Pulmonary artery endothelial cell (primary cell): ENCODE measurements around the gene MAGI2. TPM values are rescaled to one million over a fixed set of nuclear protein-coding genes. Genes with fewer than 3 reads are reported as not detected.

Experiments
- DNase-seq: peaks from one replicate; pipeline ENCODE4 v3.0.0-alpha.2; 2011; ENCODE audit warnings: low read depth, low spot score
- total RNA-seq: library from RNA; depleted of rRNA; stranded (reverse); fragments of >200 nt; gene quantifications from 2 replicates; pipeline ENCODE4 v1.2.3, GENCODE V29; 2014

The MAGI2 gene
- total RNA-seq, 1 donor from 2014 or later: 1.3 TPM

- DNase-seq: no peak
These were observed 194.6 kb downstream of the MAGI2 start for GRCh38 chr7:79258826-79259225.

DNA sequence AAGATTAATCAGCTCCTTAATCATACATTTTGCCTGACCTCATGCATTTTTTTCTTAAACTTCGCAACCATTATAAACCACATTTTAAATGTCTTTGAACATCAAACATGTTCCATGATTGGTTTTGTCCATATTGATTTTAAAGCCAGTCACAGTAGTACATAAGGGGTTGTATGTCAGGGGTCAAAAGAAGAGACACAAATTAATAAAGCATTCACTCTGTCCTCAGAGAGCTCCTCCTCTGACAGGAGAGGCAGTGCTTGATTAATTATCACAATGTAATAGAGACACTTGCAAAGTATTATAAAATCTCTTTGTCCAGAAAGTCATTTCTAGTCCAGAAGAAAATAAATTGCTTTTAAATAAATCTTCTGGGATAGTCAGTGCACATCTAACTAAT is 195.5 kb downstream of the MAGI2 start:
- no peak for DNase-seq

DNA sequence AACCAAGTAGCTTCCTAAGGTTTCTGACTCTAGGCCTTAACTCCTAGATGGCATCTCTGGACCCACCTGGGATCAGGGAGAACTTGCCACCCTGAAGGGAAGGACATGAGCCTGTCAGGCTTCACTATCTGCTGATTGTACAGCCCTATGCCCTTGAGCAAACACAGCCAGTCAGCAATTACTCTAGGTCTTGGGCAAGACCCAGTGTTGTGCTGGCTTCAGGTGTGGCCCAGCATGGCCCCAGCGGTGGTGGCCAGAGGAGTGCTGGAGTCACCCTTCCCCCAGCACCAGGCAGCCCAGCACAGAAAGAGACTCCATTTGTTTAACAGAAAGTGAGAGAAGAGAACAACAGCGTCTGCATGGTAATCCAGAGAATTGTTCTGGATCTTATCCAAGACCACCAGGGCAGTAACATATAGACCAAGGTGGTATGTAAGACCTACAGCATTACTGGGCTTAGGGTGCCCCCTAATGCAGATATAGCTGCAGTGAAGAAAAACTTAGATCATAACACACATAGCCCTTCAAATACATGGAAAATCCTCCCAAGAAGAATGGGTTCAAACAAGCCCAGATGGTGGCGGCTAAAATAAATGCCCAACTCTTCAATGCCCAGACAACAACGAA is 207.7 kb downstream of the MAGI2 start:
- DNase-seq: no peak

DNA sequence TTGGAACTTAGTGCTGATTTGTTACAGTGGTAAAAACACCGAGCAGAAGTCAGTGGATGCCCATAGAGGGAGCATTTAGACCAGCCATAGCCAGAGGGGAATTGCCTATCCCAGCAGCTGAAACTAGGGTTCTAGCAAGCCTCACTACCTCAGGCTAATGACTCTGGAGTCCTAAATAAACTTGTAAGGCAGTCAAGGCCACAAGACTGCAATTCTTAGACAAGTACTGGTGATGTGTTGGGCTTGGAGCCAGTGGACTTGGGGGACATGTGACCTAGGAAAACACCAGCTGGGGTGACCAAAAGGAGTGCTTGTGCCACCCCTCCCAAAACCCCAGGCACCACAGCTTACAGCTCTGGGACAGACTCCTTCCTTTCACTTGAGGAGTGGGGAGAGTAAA is 209.0 kb downstream of the MAGI2 start:
- no peak for DNase-seq

DNA sequence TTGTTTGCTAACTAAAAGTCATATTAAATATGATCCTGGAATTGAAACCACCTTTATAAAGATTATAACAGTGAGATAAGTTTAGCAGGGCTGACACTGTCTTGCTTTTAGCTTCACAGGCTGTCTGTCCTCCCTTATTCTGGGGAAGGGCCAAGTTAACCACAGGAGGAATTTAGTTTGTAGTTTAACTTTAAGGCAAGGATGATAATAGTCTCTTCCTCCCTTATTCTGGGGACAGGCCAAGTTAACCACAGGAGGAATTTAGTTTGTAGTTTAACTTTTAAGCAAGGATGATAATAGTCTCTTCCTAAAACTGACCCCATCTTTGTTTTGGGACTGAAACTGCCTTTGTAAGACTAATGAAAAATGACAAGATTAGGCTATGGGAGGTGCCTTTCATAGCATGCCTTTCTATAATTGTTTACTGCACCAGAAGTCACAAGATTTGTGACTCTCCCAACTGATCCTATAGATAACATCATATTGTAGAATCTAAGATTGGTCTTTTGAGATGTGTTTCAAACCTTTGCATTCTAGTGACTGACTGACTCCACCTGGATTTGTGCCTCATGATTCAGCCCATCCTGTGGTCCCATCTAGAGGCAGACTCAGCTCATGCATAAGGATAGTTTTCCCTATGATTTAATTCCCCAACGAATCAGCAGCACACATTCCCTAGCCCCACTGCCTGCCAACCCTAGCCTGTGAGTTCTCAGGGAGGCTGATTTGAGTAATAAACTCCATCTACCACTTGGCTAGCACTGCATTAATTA is 212.0 kb downstream of the MAGI2 start:
- no peak for DNase-seq

GRCh38 chr7:79240413-79240812 is 213.1 kb downstream of the MAGI2 start:
- no peak for DNase-seq

- no peak for DNase-seq
These were observed 217.0 kb downstream of the MAGI2 start for GRCh38 chr7:79236352-79237028.

GRCh38 chr7:79227044-79227443 is 226.4 kb downstream of the MAGI2 start:
- DNase-seq: no peak

DNA sequence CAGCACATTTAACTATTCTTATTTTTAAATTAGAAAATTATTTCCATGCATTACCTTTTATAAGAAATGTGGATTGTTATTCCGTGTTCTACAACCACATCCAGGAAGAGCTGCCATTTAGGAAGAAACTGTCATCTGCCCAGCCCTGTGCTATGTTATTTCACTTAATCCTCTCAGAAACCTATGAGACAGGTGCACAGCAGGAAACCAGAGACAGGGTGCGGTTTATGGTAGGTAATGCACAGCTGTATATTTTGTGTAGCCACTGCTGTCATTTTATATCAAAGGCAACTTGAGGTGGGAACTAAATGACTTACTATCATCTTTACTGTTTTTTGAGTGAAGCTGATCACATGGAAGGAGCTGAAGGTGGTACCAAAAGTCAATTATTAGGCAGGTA is 232.3 kb downstream of the MAGI2 start:
- DNase-seq: no peak

DNA sequence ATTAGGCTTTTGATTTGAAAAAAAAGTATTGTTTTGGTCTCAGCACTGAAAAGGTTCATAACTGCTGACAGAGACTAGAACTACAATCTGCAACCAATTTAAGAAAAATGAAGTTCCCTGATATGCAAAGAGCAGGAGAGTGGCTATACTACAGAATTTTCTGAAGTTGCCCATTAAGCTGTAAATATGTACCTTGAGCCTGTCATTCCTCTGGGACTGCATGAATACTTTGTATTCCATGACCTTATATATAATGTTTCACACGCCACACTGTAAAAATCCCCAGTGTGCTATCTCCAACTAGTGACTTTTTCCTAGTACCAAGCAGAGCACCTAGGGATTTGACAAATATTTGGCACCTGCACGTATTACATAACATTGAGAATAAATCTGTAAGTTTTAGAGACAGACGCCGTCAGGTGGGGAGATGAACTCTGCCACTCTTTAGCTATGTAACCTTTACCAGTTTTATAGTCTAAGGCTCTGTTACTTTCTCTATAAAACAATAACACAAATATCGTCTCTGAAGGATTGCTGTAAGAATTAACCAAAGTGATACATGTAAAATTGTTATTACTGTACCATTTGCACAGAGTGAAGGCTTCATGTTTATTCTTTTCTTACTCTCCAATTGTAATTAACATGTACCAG is 235.4 kb downstream of the MAGI2 start:
- DNase-seq: no peak

DNA sequence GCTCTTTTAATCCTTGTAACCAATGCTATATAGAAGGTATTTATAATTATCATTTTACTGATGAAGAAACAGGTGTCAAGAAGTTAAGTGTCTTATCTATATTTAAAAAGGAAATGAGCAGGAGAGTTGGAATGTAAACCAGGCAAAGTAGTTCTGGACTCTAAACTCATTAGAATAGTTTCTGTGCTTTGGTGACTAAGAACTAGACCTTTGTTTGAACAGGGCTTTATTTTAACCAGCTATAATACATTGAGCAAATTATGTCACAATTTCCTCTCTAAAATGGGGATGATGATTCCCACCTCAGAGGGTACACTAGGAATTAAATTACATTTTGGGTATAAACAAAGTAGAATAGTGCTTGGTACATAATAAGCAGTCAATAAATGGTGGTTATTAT is 236.0 kb downstream of the MAGI2 start:
- DNase-seq: no peak

DNA sequence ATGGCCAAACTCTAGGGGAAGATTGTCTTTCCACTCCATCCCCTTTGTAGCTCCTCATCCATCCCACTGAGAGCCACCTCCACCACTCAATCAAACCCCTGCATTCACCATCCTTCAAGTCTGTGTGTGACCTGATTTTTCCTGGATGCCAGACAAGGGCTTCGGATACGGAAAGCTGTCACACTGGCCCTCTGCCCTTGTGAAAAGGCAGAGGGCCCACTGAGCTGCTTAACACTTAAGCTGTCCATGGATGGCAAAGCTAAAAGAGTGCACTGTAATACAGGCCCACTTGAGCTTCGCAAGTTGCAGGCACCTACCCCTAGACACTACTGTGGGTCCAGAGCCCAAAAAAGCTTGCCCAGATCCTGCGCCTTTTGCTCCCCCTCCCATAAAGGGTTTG is 237.2 kb downstream of the MAGI2 start:
- no peak for DNase-seq

DNA sequence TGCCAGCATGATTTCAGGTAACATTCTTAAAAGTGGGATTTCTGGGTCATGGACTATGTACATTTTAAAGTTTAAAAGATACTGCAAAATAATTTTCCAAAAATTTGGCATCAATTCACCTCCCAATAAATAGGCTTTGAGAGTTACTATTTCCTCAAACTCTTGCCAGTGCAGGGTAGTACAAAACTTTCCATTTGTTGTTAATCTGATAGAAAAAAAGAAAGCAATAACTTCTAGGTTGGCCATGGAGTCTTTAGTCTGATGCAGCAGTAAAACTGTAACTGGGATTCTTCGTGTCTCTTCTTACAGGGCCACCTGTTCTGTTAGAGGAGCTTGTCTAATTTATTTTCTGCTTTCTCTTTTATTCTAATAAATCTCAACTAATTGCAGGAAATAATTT is 241.1 kb downstream of the MAGI2 start:
- no peak for DNase-seq

GRCh38 chr7:79211724-79212123 is 241.7 kb downstream of the MAGI2 start:
- DNase-seq: no peak

GRCh38 chr7:79199961-79200360 is 253.5 kb downstream of the MAGI2 start:
- no peak for DNase-seq

DNA sequence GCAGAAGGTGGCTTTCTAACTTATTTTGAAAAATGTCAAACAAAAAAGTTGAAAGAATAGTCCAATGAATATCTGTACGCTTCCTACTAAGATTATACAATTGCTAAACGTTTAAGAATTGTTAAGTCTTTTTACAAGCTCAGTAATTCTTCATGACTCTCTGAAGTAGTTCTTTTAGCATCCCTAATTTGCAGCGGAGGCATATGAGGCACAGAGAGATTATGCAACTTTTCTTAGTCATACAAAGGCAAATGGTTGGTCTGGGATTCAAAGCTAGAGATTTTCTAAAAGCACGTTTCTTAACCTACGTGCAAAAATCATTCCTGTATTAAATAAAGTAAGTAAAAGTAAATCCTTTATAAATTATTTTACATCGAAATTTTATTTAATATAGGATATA is 254.2 kb downstream of the MAGI2 start:
- no peak for DNase-seq

- no peak for DNase-seq
These were observed 267.9 kb downstream of the MAGI2 start for GRCh38 chr7:79185605-79186004.

DNA sequence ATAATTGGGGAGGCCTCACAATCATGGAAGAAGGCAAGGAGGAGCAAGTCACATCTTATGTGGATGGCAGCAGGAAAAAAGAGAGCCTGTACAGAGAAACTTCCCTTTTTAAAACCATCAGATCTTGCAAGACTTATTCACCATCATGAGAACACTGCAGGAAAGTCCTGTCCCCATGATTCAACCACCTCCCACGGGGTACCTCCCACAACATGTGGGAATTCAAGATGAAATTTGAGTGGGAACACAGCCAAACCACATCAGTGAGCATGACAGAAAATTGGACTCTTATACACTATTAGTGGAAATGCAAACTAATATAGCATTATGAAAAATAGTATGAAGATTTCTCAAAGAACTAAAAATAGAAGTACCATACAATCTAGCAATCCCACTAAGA is 271.2 kb downstream of the MAGI2 start:
- no peak for DNase-seq

DNA sequence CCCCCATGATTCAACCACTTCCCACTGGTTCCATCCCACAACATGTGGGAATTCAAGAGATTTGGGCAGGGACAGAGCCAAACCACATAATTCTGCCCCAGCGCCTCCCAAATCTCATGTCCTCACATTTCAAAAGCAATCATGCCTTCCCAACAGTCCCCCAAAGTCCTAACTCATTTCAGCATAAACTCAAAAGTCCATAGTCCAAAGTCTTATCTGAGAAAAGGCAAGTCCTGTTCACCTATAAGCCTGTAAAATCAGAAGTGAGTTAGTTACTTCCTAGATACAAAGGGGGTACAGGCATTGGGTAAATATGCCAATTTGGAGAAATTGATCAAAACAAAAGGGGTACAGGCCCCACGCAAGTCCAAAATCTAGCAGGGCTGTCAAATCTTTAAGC is 272.9 kb downstream of the MAGI2 start:
- DNase-seq: no peak

GRCh38 chr7:79176859-79177477 is 276.5 kb downstream of the MAGI2 start:
- DNase-seq: no peak

GRCh38 chr7:79175374-79175773 is 278.1 kb downstream of the MAGI2 start:
- DNase-seq: no peak

DNA sequence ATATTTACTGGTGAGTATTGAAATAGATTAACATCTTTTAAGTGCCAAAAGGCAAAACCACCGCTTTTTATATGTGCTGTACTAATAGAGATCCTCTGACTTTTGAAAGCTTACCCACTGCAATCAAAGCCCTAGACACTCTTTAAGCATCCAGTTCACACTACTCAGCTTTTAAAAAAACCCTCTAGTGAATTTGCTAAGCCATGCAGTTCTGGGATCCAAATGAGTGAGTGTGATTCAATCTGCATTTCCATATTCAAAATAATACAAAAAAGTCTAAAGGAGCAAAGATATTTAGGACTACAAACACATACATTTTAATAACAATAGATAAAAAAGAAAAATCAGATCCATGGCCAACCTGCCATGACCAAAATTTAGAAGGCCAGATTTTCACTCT is 288.2 kb downstream of the MAGI2 start:
- DNase-seq: no peak
